GM11168 (cell line): Measurements from ENCODE around the gene THRAP3.
"Not testable (repeated sequence)": the region's sequence is repeated elsewhere in the genome, so short reads cannot be mapped to it uniquely, and the experiment has no call there.

ENCODE experiments used
- in situ Hi-C: fragments of 300-500 bp; cut with MboI; formaldehyde crosslinking; loops from one replicate; pipeline ENCODE4 v1.12.0; 2022; ENCODE audit warnings: low sequenced_read_pairs; ENCODE audit not compliant: unreplicated experiment

Gene THRAP3

GRCh38 chr1:36247538-36247937 is 23.3 kb downstream of the THRAP3 start:
- in situ Hi-C loops: no loop called here

- in situ Hi-C loops: no loop called here
These were observed 24.1 kb downstream of the THRAP3 start for GRCh38 chr1:36248250-36248894.

GRCh38 chr1:36251794-36252481 is 27.7 kb downstream of the THRAP3 start:
- in situ Hi-C loops: no loop called here

- in situ Hi-C loops: not testable (repeated sequence)
These were observed 28.2 kb downstream of the THRAP3 start for GRCh38 chr1:36252482-36252824.

- in situ Hi-C loops: no loop called here
These were observed 29.1 kb downstream of the THRAP3 start for GRCh38 chr1:36253161-36253862.

- in situ Hi-C loops: no loop called here
These were observed 32.5 kb downstream of the THRAP3 start for GRCh38 chr1:36256558-36257374.

GRCh38 chr1:36257375-36257767 is 33.1 kb downstream of the THRAP3 start:
- in situ Hi-C loops: no loop called here

GRCh38 chr1:36258960-36259344 is 34.7 kb downstream of the THRAP3 start:
- in situ Hi-C loops: no loop called here

GRCh38 chr1:36268981-36269380 is 44.7 kb downstream of the THRAP3 start:
- in situ Hi-C loops: no loop called here

- in situ Hi-C loops: no loop called here
These were observed 45.2 kb downstream of the THRAP3 start for GRCh38 chr1:36269408-36269838.

GRCh38 chr1:36273024-36273423 is 48.8 kb downstream of the THRAP3 start:
- in situ Hi-C loops: no loop called here

GRCh38 chr1:36274201-36274600 is 50.0 kb downstream of the THRAP3 start:
- in situ Hi-C loops: no loop called here

- in situ Hi-C loops: no loop called here
These were observed 52.4 kb downstream of the THRAP3 start for GRCh38 chr1:36276688-36277087.

GRCh38 chr1:36279110-36279788 is 55.0 kb downstream of the THRAP3 start:
- in situ Hi-C loops: no loop called here

GRCh38 chr1:36279789-36280296 is 55.6 kb downstream of the THRAP3 start:
- in situ Hi-C loops: no loop called here

- in situ Hi-C loops: no loop called here
These were observed 59.8 kb downstream of the THRAP3 start for GRCh38 chr1:36284061-36284460.

- in situ Hi-C loops: no loop called here
These were observed 60.3 kb downstream of the THRAP3 start for GRCh38 chr1:36284517-36284916.

- in situ Hi-C loops: loop anchor here (5.0 kb wide), 1 partner anchor 133 kb away; no protein-coding TSS in a partner anchor
These were observed 61.3 kb downstream of the THRAP3 start for GRCh38 chr1:36285443-36286101.

- in situ Hi-C loops: loop anchor here (5.0 kb wide), 1 partner anchor 135 kb away; no protein-coding TSS in a partner anchor
These were observed 62.6 kb downstream of the THRAP3 start for GRCh38 chr1:36286802-36287201.
